Endothelial cell of umbilical vein (primary cell): ENCODE data around the gene ITGB1. TPM values are rescaled to one million over a fixed set of nuclear protein-coding genes. Genes with fewer than 3 reads are reported as not detected.

Experiments used
- BruUV-seq: library from RNA; stranded (reverse); fragments of 400-500 nt; replicated peaks from 2 replicates; lab custom pipeline; 2021; lab: Mats Ljungman, UMichigan
- CTCF ChIA-PET: fragments of 300-600, 350-600 bp; sonication (Branson Sonifier 250); formaldehyde crosslinking; loops from one replicate; lab custom pipeline; 2021; ENCODE audit warnings: antibody characterized with exemption, inconsistent platforms; lab: Charles Lee
- POLR2A ChIA-PET: fragments of 300-600, 350-600 bp; sonication (Branson Sonifier 250); formaldehyde crosslinking; loops from one replicate; lab custom pipeline; 2021; ENCODE audit warnings: antibody characterized with exemption, inconsistent platforms; lab: Charles Lee
- DNase-seq: peaks from one replicate; pipeline ENCODE4 v3.0.0-alpha.2; 2011; ENCODE audit warnings: low read depth, low spot score
- FAIRE-seq: peaks from 2 replicates; lab custom pipeline; 2011; peaks lifted over from hg19 to GRCh38; lab: Jason Lieb, UNC
- H2AFZ ChIP-seq: 2 replicates; pipeline ENCODE4 v1.6.0; 2012; ENCODE audit warnings: low read depth, low read length, control low read depth, inconsistent platforms
- H3K27ac ChIP-seq: 2 replicates; pipeline ENCODE4 v1.5.1; 2011; ENCODE audit warnings: low read depth, mild to moderate bottlenecking, control low read depth, low read length, moderate library complexity; ENCODE audit not compliant: insufficient read depth
- H3K27me3 ChIP-seq, 2 experiments: 2 replicates each; pipeline versions ENCODE4 v1.6.0 to v1.6.1; 2011; ENCODE audit warnings: low read length in 2 of 2, mixed read lengths in 1 of 2; ENCODE audit not compliant: control insufficient read depth in 2 of 2, insufficient read depth in 2 of 2
- H3K36me3 ChIP-seq, 2 experiments: 2 replicates in 1 of 2; 3 replicates in 1 of 2; pipeline ENCODE4 v1.5.1; 2011; ENCODE audit warnings: low read length in 2 of 2, mild to moderate bottlenecking in 1 of 2, moderate library complexity in 1 of 2; ENCODE audit not compliant: control insufficient read depth in 2 of 2, insufficient read depth in 2 of 2; ENCODE audit errors: extremely low read depth in 1 of 2
- H3K4me1 ChIP-seq: 3 replicates; pipeline ENCODE4 v1.5.1; 2011; ENCODE audit warnings: mild to moderate bottlenecking, low read length; ENCODE audit not compliant: control insufficient read depth, insufficient read depth; ENCODE audit errors: extremely low read depth
- H3K4me2 ChIP-seq: 2 replicates; pipeline ENCODE4 v1.6.1; 2011; ENCODE audit warnings: low read length, control low read depth, mixed read lengths; ENCODE audit not compliant: insufficient read depth
- H3K4me3 ChIP-seq, 3 experiments: fragments of 200-600 bp in 1 of 3; sonication (generic), shearing (Covaris generic) in 1 of 3; replicated peaks in 1 of 3; 2 replicates each; pipeline ENCODE4 v1.5.1; 2011 to 2016; ENCODE audit warnings: control low read depth in 3 of 3, low read length in 3 of 3, mild to moderate bottlenecking in 2 of 3, inconsistent platforms in 1 of 3, low read depth in 1 of 3, moderate library complexity in 1 of 3; ENCODE audit not compliant: insufficient read depth in 1 of 3
- H3K79me2 ChIP-seq: 2 replicates; pipeline ENCODE4 v1.6.0; 2012; ENCODE audit warnings: low read length, inconsistent platforms; ENCODE audit not compliant: control insufficient read depth, insufficient read depth
- H3K9ac ChIP-seq: replicated peaks from 2 replicates; pipeline ENCODE3; 2011; ENCODE audit warnings: low read length, control low read depth; ENCODE audit not compliant: insufficient read depth; ENCODE audit errors: extremely low read depth
- H3K9me1 ChIP-seq: replicated peaks from 3 replicates; pipeline ENCODE4 v1.6.0; 2011; ENCODE audit warnings: mild to moderate bottlenecking, low read length; ENCODE audit not compliant: control insufficient read depth, insufficient read depth; ENCODE audit errors: extremely low read depth
- H3K9me3 ChIP-seq: replicated peaks from 2 replicates; pipeline ENCODE4 v1.5.1; 2012; ENCODE audit warnings: low read length, inconsistent platforms; ENCODE audit not compliant: control insufficient read depth, insufficient read depth
- H4K20me1 ChIP-seq: replicated peaks from 2 replicates; pipeline ENCODE3; 2011; ENCODE audit warnings: mild to moderate bottlenecking, low read length; ENCODE audit not compliant: control insufficient read depth, insufficient read depth; ENCODE audit errors: extremely low read depth
- EZH2 ChIP-seq: IDR thresholded peaks from 2 replicates; pipeline ENCODE4 v1.6.1; 2012; ENCODE audit warnings: borderline replicate concordance, low read depth, mild to moderate bottlenecking, moderate library complexity, low read length, inconsistent platforms; ENCODE audit not compliant: severe bottlenecking
- FOS ChIP-seq: IDR thresholded peaks from 2 replicates; pipeline ENCODE4 v1.6.1; 2011; ENCODE audit warnings: mild to moderate bottlenecking, low read length, moderate library complexity, borderline replicate concordance; ENCODE audit not compliant: insufficient read depth
- GATA2 ChIP-seq: IDR thresholded peaks from 2 replicates; pipeline ENCODE4 v1.7.0; 2011; ENCODE audit warnings: low read depth, mild to moderate bottlenecking, moderate library complexity, mixed read lengths, low read length; ENCODE audit not compliant: insufficient read length, insufficient read depth
- JUN ChIP-seq: IDR thresholded peaks from 2 replicates; pipeline ENCODE4 v1.6.1; 2011; ENCODE audit warnings: borderline replicate concordance, low read depth; ENCODE audit not compliant: insufficient read length, insufficient read depth
- MAX ChIP-seq: IDR thresholded peaks from 2 replicates; pipeline ENCODE4 v1.6.1; 2011; ENCODE audit not compliant: insufficient read depth, insufficient read length
- MYC ChIP-seq: IDR thresholded peaks from one replicate; pipeline ENCODE4 v1.6.1; 2011; ENCODE audit warnings: mild to moderate bottlenecking, low read depth, low read length
- POLR2A ChIP-seq: IDR thresholded peaks from 2 replicates; pipeline ENCODE4 v1.6.1; 2012; ENCODE audit warnings: low read depth, mild to moderate bottlenecking, control low read depth, low read length
- POLR2AphosphoS5 ChIP-seq: IDR thresholded peaks from 2 replicates; pipeline ENCODE4 v1.6.1; 2012; ENCODE audit warnings: low read depth, mild to moderate bottlenecking, control low read depth, low read length, moderate library complexity; ENCODE audit not compliant: insufficient read depth
- dilution Hi-C: fragments of 300-500 bp; cut with MboI; formaldehyde crosslinking; loops from one replicate; pipeline ENCODE4 v1.15.0; 2019; ENCODE audit warnings: low sequenced_read_pairs; ENCODE audit not compliant: extremely low pct_ligation_motif_present
- intact Hi-C: fragments of 100-400 bp; cut with micrococcal nuclease; formaldehyde crosslinking; loops from one replicate; pipeline ENCODE4 v1.10.0; 2022
- polyA plus RNA-seq, 4 experiments: library from polyadenylated mRNA; depleted of rRNA in 3 of 4; stranded (reverse) in 3 of 4; unstranded in 1 of 4; fragments of >200 nt; gene quantifications; 2 replicates each; pipeline versions ENCODE4 v1.2.1 to v1.2.3, GENCODE V29; 2011 to 2012; ENCODE audit warnings: missing spikeins in 1 of 4
- total RNA-seq: library from RNA; stranded (reverse); gene quantifications from 2 replicates; pipeline ENCODE4 v1.2.3, GENCODE V29; 2021
- TF ChIP-seq, protein P1 (sequence below), 2 donors: IDR thresholded peaks; 1 replicate in 1 of 2; 2 replicates in 1 of 2; pipeline ENCODE4 v1.5.1; 2011; ENCODE audit warnings: low read length in 2 of 2, mild to moderate bottlenecking in 2 of 2, moderate library complexity in 2 of 2, control low read depth in 1 of 2, inconsistent platforms in 1 of 2, low read depth in 1 of 2; ENCODE audit not compliant: insufficient read depth in 1 of 2; ENCODE audit errors: extremely low read depth in 1 of 2

ITGB1 gene
- total and polyA plus RNA-seq, 2 donors (not counting 3 experiments of a cell fraction or from before 2014, with no cell fraction given): 424 to 1,147 TPM

DNA sequence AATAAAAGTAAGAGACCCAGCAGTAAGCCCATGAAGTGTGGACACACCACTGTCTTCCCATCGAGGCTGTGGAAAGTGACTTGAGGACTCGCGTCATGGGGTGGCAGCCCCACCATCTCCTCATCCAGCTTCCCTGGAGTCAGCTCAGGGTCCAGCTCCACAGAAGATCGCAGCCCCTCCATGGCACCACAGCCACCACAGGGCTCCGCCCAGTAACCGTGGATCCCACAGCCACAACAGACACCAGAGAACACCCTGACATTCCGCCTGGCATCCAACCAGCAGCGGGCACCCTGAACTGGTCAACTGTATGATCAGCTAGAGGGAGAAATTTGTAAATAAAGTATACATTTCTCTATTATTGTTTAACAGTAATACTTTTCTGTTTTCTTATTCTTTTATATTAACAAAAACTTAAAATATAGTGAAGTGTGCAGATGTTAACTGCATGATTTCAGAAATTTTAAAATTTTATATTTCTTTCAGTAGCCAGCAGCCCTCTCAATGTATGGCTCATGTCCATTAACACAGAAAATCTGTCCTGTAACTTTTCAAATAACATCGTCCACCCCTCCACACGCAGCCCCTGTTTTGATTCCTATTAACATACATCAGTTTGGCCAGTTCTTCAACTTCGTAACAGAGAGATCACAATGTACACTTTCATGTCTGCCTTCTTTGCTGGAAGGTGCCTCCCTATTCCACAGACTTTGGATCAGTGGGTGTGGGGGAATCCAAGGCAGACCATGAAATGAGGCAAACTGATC is 69.7 kb downstream of the ITGB1 start:
- dilution Hi-C loops (no loop called here), intact Hi-C loops (no loop called here)
- Histone ChIP-seq H3K9me3 (no peaks in the 10 kb centered on the region), H2AFZ (no peak overlapping the region), H3K4me2 (no peak overlapping the region), H3K27me3 (no peaks in the 10 kb centered on the region), H3K9me1 (no peaks in the 10 kb centered on the region), H4K20me1 (no peaks in the 10 kb centered on the region), H3K27ac (no peak overlapping the region), H3K9ac (no peak overlapping the region), H3K36me3 (no peaks in the 10 kb centered on the region), H3K79me2 (no peaks in the 10 kb centered on the region), H3K4me3 (no peak overlapping the region), H3K4me1 (no peaks in the 10 kb centered on the region)
- POLR2A ChIA-PET: no interaction called here
- FAIRE-seq (peak; percentile 37), DNase-seq (no peak)
- CTCF ChIA-PET: interaction anchor here (1.8 to 2.4 kb wide), 2 partner anchors 10 to 121 kb away, joined by 5 to 11 read pairs; no protein-coding TSS in a partner anchor
- no peak for TF ChIP-seq POLR2AphosphoS5
- TF ChIP-seq JUN: no peak
- TF ChIP-seq MAX: no peak
- no peak for TF ChIP-seq GATA2
- no peak for TF ChIP-seq POLR2A
- no peak for TF ChIP-seq MYC
- TF ChIP-seq EZH2: no peak
- TF ChIP-seq, protein P1, sequence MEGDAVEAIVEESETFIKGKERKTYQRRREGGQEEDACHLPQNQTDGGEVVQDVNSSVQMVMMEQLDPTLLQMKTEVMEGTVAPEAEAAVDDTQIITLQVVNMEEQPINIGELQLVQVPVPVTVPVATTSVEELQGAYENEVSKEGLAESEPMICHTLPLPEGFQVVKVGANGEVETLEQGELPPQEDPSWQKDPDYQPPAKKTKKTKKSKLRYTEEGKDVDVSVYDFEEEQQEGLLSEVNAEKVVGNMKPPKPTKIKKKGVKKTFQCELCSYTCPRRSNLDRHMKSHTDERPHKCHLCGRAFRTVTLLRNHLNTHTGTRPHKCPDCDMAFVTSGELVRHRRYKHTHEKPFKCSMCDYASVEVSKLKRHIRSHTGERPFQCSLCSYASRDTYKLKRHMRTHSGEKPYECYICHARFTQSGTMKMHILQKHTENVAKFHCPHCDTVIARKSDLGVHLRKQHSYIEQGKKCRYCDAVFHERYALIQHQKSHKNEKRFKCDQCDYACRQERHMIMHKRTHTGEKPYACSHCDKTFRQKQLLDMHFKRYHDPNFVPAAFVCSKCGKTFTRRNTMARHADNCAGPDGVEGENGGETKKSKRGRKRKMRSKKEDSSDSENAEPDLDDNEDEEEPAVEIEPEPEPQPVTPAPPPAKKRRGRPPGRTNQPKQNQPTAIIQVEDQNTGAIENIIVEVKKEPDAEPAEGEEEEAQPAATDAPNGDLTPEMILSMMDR (IDR thresholded peaks at IDR 0.05; ENCODE audit: extremely low read depth in 1 of 2, insufficient read depth in 1 of 2, low read depth in 1 of 2, low read length in 2 of 2): no peak
- TF ChIP-seq FOS: no peak
- no TSS peak for BruUV-seq
